Amygdala (tissue), 56 donors: Measurements from ENCODE around the gene C6orf89.

Experiments used
- DNase-seq, 56 donors: peaks; one replicate each; lab custom pipeline; 2025; lab: John Stamatoyannopoulos, UW

C6orf89 gene

DNA sequence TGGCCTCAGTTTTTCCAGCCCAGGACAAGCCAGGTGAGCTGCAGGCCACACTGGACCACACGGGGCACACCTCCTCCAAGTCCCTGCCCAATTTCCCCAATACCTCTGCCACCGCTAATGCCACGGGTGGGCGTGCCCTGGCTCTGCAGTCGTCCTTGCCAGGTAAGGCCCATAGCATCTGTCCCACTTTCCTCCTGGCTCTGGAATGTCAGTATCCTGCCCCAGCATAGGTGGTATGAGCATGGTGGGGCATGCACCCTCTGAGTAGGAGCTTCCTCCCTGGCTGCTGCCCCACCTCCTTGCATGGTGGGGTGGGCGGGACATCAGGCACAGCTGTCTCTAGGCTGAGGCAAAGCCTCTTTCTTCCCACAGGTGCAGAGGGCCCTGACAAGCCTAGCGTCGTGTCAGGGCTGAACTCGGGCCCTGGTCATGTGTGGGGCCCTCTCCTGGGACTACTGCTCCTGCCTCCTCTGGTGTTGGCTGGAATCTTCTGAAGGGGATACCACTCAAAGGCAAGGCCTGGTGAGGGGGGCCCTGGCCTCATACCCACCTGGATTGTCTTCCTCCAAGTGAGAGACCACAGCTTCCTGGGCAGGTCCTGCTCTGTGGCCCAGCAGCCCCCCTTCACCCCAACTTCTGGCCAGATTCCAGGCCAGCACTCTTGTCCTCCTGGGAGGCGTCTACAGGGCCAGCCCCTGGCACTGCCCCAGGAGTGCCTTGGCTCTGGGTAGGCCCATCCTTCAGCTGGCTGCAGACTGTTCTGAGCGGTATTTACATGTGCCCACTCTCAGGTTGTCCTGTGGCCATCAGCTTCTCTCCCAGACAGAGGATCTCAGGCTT lies 77.9 kb downstream of the C6orf89 start:
- DNase-seq: peak in 1 of 56 donors; percentile 69

DNA sequence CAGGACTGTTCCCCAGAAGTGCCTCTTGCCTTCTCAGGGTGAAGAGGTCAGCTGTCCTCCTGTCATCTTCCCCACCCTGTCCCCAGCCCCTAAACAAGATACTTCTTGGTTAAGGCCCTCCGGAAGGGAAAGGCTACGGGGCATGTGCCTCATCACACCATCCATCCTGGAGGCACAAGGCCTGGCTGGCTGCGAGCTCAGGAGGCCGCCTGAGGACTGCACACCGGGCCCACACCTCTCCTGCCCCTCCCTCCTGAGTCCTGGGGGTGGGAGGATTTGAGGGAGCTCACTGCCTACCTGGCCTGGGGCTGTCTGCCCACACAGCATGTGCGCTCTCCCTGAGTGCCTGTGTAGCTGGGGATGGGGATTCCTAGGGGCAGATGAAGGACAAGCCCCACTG lies 78.6 kb downstream of the C6orf89 start:
- no peak for DNase-seq

DNA sequence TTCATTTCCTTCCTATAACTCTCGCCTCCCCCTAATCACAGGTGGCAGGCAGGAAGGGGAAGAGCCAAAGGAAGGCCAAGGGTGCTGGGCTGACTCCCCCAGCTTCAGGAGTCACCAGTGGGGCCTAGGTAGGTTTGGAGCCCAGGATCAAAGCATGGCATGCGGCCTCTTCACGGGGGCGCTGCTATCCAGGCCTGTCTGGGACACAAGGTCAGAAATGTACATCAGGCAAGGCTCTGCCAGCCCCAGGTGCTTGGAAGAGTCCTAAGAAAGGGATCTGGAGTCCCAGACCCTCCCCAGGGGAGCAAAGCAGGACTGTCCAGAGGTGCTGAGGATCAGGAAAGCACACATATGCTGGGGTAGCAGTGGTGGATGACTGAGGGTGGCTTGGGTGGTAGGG lies 79.2 kb downstream of the C6orf89 start:
- no peak for DNase-seq

DNA sequence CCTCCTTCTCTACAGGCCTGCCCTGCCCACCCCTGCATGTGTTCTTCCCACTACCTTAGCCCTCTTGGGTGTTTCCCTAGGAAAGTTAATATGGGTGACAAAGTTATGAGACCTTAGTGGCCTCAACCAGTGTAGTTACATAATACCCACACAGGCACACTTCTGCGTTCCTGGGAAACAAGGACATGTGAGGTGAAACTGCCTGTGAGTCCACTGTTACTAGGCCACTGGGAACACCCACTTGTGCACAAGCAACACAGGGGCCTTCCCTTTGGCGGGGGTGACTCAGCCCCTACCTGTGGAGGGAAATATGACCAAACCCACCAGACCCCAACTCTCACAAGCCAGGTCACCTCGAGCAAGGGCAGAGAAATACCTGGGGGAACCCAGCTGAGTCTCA lies 81.5 kb downstream of the C6orf89 start:
- no peak for DNase-seq

DNA sequence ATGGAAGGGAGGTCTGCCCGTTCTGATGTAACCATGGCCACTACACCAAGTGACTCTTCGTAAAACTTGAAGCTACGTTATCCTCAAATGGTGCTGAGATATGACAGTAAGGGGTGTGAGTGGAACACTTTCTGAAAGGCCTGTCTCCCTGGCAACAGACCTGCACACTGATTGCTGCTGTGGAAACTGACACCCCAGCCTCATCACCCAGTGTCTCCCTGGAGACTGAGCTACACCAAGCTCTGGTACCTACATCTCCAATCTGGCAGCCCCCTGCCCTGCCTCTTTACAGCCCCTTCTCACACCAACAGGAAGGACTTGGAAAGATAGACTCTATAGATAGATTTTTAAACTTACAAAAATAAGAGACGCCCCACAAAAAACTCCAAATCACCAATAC lies 82.0 kb downstream of the C6orf89 start:
- no peak for DNase-seq

DNA sequence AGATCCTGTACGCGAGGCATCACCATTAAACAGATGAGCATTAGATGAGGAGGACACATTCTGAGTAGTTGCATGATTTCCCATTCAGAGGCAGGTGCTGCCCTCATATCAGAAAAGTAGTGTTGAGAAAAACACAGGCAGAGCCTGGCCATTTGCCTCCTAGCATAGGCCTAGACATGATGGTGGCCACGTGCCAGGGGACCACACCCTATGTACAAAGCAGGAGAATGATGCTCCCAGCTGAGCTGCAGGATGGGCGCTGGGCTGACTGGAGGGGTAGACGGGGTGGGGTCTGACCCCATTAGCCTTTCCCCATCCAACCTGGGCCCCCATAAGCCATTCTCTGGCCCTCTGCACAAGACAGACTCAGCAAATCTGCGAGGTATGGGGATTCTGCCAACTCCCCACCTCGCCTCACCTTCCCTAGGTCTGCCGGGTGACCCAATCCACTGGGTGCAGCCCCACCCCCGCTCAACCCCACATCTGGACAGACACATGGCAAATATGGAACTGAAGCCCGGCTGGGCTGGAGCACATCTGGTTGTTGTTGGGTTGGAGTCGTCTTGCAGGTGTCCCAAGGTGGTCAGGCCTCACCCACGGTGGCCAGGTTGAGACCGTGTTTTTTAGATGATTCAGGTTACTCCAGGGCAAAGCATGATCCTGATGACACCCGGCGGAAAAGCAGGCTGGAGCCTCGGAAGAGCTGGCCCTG lies 82.7 kb downstream of the C6orf89 start:
- no peak for DNase-seq

DNA sequence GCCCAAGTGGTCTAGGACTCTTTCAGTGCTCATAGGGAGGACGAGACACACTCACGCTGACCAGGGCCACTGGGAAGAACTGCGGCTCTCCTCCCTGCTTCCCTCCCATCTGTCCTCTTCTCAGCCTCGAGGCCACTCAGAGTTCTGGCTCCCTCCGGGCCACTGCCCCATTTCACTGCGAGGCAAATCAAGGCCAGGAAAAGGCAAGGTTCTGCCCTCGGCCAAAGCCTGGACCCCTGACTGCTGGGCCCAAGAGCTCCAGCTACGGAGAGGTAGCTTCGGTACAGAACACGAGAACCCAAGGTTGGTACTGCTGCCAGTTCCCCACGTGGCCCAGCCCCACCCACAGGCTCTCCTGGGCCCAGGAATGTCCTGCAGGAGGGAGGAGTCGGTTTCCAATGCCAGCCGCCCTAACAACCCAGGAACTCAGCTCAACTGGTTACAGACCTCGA lies 83.5 kb downstream of the C6orf89 start:
- no peak for DNase-seq

DNA sequence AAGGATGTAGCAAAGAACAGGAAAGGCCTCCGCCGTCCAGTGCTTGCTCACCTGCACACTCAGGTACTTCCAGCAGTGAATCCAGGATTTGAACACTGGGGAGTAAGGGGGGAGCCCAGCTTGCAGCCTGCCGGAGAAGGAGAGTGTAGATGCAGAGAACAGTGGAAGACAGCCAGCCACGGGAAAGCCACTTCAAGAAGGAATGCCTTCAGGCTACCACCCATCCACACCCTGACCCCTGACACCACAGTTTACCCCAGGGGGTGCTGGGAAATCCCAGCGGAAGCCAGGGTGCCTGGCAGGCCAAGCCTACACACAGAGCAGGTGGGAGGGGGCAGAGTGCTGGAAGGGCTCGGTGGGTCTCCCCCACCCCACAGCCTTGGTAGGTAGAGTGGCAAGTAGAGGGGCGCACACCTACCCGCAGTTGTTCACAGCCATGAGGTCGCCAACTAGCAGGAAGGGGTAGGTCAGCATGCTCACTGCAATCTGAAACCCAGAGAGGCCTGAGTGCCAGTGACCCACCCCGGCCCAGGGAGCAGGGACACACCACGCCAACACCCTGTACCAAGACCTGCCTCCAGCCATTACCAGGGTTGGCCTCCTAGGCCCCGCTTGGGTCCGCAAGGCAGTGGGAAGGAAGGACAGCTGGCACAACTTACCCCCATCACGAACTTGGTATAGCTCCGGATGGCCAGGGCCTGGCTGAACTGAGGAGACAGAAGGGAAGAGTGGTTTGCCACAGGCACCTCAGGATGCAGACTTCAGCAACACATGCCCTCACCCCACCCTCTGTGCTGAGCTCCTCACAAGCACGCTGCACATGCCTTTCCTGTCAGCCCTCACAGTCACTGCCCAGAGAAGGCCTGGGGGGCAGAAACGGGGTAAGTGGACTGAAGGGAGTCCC lies 84.5 kb downstream of the C6orf89 start:
- no peak for DNase-seq

DNA sequence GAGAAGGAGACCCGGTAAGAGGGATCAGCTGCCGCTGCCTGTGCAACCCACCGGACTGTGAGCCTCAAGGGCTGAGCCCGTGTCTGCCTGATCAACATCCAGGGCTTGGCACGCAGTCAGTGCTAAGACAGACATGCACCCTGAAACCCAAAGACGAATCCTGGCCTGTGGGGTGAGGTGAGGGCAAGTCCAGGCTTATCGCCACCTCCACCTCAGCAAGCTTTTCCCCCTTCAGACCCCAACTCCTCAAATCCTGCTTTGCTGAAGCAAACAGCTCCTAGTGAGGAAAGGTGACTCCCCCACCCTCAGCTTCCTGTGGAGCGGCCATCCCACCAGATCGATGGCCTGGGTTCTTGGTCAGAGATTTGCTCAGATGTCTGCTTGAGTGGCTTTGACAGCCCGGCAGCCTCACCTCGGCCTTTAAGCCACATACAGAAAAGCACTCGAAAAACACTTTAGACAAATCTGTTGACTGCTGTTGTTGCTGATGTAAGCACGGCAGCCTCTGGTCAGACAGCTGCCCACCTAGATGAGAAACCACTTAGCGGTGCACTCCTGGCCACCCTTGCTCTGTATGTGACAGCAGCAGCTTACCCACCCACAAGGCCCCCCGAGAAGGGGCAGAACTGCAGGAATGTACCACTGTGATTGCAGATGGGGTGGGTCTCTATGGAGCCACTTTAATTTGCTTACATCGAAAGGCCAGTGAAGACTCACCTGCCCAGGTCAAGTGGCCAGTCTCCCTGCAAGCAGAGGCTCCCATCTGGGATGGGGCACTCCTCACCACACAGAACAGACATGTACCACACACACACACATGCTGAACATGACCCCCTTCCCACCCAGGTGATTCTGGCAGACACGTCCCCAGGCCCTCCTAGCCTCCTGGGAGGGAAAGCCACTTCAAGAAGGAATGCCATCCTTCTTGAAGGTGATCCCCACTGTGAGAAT lies 85.4 kb downstream of the C6orf89 start:
- no peak for DNase-seq

DNA sequence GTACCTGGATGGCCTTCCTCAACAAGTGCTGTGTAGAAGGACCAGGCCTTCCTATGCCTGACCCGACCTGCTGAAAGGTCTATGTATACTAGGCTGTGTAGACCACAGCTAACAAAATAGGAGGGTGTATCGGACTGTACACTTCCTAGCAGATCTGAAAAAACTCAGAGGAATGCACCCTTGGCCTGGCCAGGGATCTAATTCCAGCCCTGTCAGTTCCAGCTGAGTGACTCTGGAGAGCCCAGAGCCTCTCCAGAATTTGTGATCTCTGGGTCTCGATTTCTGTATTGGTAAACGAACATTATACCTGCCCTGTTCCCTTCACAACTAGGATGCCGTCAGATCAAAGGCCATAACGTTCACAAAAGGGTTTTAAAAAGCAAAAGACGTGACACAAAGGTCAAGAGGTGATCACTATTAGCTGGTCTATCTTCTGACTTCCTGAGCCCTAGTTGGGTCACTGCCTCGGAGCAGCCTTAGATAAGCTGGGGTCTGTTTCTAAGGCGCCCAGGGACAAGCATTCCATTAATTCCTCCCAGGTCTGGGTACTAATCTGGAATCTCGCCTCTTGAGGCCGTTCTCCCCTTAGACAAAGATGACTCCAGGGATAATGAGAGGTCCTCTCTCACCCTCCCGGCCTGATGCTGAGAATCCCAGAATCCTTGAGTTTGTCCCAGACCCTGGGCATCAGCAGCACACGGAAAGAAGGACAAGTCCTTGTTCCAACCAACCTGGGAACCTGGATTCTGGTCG lies 86.3 kb downstream of the C6orf89 start:
- DNase-seq: no peak

DNA sequence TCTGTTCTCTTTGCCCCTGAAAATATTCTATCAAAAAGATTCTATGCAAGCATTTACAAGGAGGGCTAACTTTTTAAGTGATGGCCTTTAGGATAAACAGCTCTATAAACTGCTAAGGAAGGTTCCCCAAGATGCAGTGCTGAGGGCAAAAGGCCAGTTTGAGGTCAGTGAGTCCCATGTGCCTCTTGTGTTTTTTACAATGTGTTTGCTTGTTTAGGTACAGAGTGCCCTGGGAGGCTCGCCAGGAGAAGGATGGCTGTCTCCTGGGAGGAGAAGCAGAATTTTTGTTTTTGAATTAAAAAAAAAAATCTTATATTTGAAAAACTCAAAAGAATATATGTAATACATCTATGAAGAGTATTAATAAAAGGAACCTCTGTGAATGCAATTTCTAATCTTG lies 87.4 kb downstream of the C6orf89 start:
- DNase-seq: no peak

DNA sequence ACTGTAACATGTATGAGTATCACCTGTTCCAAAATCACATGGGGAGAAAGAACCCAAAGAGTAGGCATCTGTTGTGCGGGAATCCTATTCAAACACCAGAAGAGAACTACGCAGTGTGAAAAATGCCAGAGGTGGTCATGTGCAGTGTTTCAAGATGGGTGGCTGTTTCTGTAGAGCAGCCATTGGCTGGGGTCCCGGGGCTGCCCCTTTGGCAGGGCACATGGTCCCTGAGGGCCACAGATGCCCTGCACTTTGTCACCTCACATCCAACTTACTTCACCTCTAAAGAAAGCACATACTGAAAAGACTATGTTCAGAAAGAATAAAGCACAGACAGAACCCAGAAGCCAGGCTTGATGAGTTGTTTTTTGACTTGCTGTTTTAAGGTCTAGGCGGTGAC lies 87.9 kb downstream of the C6orf89 start:
- DNase-seq: no peak

DNA sequence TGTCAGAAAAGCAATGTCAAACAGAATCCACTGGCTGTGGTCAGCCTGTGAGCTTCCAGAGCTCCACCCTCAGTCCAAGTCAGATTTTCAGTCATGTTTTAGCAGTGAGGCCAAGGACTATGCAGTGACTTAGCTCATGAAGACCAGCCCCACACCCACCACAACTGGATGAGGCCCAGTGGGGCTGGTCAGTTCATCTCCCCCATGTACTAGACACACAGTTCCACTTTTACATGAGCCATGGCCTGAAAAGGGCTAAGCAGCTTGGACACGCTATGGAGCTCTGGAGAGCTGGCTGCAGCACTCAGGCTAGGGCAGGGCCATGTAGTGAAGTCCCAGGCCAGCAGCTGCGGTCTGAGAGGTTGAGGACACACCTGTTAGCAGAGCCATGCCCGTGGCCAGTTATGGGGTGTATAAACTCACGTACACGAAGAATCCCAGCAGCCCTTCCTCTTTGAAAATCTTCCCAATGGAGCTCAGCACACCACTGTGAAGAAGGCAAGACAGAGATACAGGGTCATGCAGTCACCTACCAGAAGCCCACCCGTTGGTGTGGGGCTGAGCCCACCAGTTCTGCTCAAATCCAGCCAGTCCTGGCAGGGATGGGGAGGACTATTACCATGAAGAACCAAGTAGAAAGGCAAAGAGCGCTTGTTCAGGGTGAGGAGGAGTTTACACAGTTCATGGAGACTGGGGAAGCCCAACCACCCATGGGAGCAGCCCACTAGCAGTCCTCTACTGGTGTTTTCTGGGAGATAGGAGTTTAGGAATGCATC lies 89.7 kb downstream of the C6orf89 start:
- no peak for DNase-seq

DNA sequence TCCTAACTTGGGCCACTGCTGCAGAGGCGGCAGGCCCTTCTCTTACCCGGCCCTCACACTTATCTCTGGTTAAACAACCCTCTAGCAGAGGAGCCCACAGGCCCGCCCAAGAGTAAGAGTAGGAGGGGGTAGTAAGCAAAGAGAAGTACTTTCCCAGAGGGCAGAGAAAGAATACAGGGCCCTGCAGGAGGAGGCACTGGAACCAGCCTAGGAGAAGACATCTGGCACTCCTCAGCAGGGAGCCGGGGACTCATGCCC lies 90.2 kb downstream of the C6orf89 start:
- no peak for DNase-seq

DNA sequence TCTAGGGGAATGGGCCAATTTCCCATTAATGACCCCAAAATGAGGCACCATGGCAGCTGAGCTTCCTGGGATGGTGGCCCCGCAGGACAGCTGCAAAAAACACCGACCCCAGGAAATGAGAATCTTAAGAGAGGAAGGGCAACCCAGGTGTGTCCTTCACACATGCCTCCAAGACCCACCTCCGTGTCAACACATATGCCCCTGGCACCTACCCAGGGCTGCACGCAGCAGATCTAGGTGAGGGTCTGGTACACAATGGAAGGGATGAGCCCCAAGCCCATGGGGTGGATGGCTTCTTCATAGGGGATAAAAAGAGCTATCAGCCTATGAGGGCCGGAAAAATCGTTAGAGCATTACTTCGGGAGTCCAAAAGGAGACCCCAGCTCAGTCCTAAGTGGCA lies 90.8 kb downstream of the C6orf89 start:
- no peak for DNase-seq

DNA sequence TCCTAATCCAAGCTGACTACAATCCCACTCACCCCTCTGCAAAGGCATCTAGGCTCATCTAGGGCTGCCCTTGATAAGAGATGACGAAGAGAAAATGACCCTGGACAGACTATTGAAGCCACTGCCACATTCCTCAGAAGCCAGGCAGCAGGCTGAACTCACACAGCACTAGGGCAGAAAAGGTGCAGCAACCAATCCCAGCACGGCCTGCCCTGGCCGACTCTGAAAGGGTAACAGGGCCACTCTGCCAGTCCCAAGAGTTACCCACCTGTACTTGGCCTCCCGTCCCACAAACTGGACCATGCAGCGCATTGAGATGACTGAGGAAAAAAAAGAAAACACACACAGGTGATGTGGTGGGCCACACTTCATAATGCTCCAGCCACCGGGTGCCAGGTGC lies 91.2 kb downstream of the C6orf89 start:
- DNase-seq: no peak

DNA sequence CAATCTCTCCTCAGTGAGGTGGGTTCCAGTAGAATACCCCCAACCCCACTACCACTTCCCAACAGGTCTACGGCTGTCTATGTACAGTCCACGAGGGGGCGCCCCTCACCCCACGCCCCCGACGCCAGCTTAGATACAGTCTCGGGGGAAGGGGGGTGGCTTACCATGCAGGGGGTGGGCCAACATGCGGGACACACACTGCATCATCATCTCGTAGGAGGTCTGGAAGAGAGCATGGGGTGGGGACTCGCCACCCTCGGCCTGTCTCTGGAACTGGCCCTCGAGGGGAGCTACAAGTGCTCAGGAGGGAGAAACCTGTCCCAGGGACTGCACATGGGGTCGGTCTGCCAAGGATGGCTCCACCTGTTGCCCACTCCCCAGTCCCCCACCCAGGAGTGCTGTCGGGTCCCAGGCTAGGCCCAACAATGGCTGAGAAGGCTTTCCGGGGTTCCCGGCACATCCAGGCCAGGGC lies 91.8 kb downstream of the C6orf89 start:
- no peak for DNase-seq
